Gastroesophageal sphincter (tissue), 3 donors: ENCODE measurements around the gene SLC3A2.

Experiments
- CTCF ChIP-seq, 4 experiments: fragments of 200-600 bp in 2 of 4; fragments of 450-650 bp in 2 of 4; sonication (generic) in 1 of 4; IDR thresholded peaks; one replicate each; pipeline ENCODE4 v1.5.1; 2017 to 2019; ENCODE audit warnings: antibody characterized with exemption in 4 of 4, mild to moderate bottlenecking in 2 of 4, moderate library complexity in 2 of 4
- POLR2AphosphoS5 ChIP-seq: sonication (generic); formaldehyde crosslinking; IDR thresholded peaks from one replicate; pipeline ENCODE4 v1.6.1; 2017; ENCODE audit warnings: antibody characterized with exemption

- TF ChIP-seq CTCF (IDR thresholded peaks at IDR 0.05) (no peak), POLR2AphosphoS5 (no peak)
Measured at GRCh38 chr11:62896049-62896448, 15.4 kb downstream of the SLC3A2 start.
